ENCODE measurements around the gene TMEM237. TPM values are rescaled to one million over a fixed set of nuclear protein-coding genes. Genes with fewer than 3 reads are reported as not detected.

The TMEM237 gene
- total RNA-seq, 4 donors from 2014 or later: 39.1 to 69.4 (median 47.9) TPM

DNA sequence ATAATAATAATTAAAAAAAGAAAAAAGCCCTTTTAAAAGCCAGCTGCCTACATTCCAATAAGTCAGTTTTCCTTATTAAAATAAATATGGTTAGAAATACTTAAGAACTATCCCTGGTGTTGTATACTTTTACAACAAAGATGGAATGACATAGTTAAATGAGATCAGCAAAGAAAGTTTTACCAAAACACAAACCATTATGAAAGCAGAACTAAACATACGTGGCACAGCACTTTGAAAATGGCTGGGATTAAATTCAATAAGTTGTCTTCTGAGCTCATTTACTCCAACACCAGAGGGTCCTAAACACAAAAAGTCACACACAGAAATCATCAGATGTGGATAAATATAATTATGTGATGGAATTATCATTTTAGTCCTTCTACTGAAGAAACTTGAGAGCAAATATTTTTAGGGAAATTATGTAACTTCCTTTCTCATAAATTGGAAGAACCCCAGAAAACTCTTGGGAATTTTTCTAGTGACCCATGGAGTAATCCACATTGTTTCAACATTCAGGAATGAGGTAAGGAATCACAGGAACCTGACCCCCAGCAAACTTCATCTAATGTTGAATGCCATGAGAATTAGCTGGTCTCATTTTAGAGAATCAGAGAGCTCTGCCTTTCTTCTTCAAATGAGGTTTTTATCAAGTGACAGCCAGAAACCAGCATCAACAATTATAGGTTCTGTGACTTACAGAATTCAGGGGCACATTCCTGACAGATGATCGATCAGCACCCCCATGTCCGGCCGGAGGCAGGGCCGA lies 11.5 kb upstream of the TMEM237 start:
- TF ChIP-seq POLR2A (IDR thresholded peaks at IDR 0.05): no peak
- TF ChIP-seq, protein P1, sequence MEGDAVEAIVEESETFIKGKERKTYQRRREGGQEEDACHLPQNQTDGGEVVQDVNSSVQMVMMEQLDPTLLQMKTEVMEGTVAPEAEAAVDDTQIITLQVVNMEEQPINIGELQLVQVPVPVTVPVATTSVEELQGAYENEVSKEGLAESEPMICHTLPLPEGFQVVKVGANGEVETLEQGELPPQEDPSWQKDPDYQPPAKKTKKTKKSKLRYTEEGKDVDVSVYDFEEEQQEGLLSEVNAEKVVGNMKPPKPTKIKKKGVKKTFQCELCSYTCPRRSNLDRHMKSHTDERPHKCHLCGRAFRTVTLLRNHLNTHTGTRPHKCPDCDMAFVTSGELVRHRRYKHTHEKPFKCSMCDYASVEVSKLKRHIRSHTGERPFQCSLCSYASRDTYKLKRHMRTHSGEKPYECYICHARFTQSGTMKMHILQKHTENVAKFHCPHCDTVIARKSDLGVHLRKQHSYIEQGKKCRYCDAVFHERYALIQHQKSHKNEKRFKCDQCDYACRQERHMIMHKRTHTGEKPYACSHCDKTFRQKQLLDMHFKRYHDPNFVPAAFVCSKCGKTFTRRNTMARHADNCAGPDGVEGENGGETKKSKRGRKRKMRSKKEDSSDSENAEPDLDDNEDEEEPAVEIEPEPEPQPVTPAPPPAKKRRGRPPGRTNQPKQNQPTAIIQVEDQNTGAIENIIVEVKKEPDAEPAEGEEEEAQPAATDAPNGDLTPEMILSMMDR (IDR thresholded peaks at IDR 0.05): no peak
- no peak overlapping the region for H3K4me3 ChIP-seq (ENCODE audit: low read depth, poor library complexity, severe bottlenecking)
- intact Hi-C loops (cut with DNase I; ENCODE audit: low total_unique reads): no loop called here
- DNase-seq (ENCODE audit: low spot score in 2 of 2): no peak
- 76 to 78% methylated on average over 5 of the region's 5 CpGs for WGBS, 2 donors

DNA sequence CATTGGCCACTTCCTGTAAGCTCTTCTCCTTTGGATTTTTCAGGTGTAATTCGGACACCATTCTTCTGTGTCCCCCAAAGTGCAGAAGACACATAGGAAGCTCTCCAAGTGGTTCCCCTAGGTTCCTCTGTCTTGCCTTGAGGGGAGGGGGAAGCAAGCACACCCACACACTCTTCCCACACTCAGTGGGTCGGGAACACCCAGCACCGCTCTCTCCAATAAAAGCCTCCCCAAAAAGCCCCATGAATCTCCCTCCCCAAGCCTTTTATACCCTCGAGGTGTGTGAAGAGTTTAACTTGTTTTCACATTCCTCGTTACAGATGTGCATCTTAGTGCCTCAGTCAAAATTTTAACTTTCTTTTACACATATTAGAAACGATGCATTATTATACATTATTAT lies 9.9 kb upstream of the TMEM237 start:
- no peak overlapping the region for H3K4me3 ChIP-seq (ENCODE audit: low read depth, poor library complexity, severe bottlenecking)
- 70 to 82% methylated on average over 6 of the region's 6 CpGs for WGBS, 2 donors
- DNase-seq (ENCODE audit: low spot score in 2 of 2): no peak
- no peak for TF ChIP-seq POLR2A (IDR thresholded peaks at IDR 0.05)
- TF ChIP-seq, protein P1 (IDR thresholded peaks at IDR 0.05): no peak
- intact Hi-C loops (cut with DNase I; ENCODE audit: low total_unique reads): no loop called here

DNA sequence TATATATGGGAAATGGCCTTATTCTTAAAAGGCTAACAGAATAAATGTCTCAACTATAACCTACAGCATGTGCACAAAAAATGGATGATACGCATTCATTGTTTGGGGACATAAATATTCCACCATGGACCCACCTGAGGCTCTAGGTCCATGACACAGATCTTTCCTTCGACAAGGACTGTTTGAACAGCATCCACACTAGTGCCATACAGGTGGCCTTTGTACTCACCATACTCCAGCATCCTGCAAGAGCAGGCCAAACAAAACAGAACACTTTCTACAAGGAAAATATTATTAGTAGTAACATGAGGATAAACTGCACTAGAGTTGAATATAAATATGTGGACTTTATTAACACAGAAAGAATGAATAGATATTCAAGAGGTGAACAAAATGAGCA lies 6.1 kb upstream of the TMEM237 start:
- DNase-seq (ENCODE audit: low spot score in 2 of 2): no peak
- 90 to 91% methylated on average over 2 of the region's 2 CpGs for WGBS, 2 donors
- no peak overlapping the region for H3K4me3 ChIP-seq (ENCODE audit: low read depth, poor library complexity, severe bottlenecking)
- TF ChIP-seq, protein P1 (IDR thresholded peaks at IDR 0.05): no peak
- TF ChIP-seq POLR2A (IDR thresholded peaks at IDR 0.05): no peak
- intact Hi-C loops (cut with DNase I; ENCODE audit: low total_unique reads): no loop called here

DNA sequence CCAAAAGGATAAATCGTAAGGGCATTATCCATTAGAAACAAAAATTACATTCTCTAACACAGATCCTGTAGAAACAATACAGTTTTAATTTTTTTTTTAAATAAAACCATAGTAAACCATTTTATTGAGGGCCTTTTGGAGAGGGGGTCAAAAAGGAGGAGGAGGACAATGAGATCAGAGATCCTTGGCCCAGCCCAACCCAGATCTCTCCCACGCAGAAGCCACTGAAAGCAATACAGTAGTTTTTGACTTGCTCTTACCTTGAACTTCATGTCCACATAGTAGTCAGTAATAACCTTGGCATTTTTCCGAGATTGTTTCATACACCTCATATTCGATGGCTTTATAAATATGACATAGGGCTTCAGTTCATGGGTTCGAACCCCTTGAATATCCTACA lies 4.1 kb upstream of the TMEM237 start:
- no peak for TF ChIP-seq POLR2A (IDR thresholded peaks at IDR 0.05)
- TF ChIP-seq, protein P1 (IDR thresholded peaks at IDR 0.05): no peak
- H3K4me3 ChIP-seq (ENCODE audit: low read depth, poor library complexity, severe bottlenecking): no peak overlapping the region
- 86 to 94% methylated on average over 5 of the region's 5 CpGs for WGBS, 2 donors
- DNase-seq (ENCODE audit: low spot score in 2 of 2): no peak
- intact Hi-C loops (cut with DNase I; ENCODE audit: low total_unique reads): no loop called here

DNA sequence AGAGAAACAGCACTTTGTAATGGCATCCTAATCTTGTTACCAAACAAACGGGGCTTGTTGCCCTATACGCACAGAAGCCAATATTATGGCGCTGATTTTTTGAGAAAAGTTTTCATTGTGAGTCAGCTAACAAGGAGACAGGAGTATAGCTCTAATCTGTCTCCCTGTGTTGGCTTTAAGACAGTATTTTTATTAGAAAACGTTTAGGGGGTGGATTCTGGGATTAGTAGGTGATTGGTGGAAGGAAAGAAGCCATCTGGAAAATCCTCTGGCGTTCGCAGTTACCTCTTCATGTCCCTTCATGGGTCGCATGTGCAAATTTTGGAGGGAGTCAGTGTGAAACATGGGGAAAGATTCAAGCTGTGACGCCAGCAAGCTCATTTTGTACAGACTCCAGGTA lies 698 bp upstream of the TMEM237 start:
- WGBS, 2 donors: 24 to 34% methylated on average over 8 of the region's 8 CpGs
- intact Hi-C loops (cut with DNase I; ENCODE audit: low total_unique reads): no loop called here
- TF ChIP-seq, protein P1 (IDR thresholded peaks at IDR 0.05): no peak
- TF ChIP-seq POLR2A (IDR thresholded peaks at IDR 0.05): no peak
- H3K4me3 ChIP-seq (ENCODE audit: low read depth, poor library complexity, severe bottlenecking): no peak overlapping the region
- DNase-seq (ENCODE audit: low spot score in 2 of 2): peak in 1 of 2 donors; percentile 33

Data from lower leg skin (tissue), 4 donors.